HepG2 (cell line): ENCODE measurements around the gene TMEM134. TPM values are rescaled to one million over a fixed set of nuclear protein-coding genes. Genes with fewer than 3 reads are reported as not detected.

Experiments used
- ATF6 ChIP-seq: sonication (generic); formaldehyde crosslinking; conservative IDR thresholded peaks from 2 replicates; pipeline ENCODE4 v1.4.0; 2020; ENCODE audit warnings: missing genetic modification reagents
- DR1 ChIP-seq: sonication (generic); formaldehyde crosslinking; IDR thresholded peaks from 2 replicates; pipeline ENCODE4 v1.8.0; 2021; ENCODE audit warnings: mild to moderate bottlenecking, missing genetic modification reagents, inconsistent platforms
- EP300 ChIP-seq, 3 experiments: sonication (generic) in 1 of 3; formaldehyde crosslinking in 1 of 3; IDR thresholded peaks; 2 replicates each; pipeline versions ENCODE4 v1.5.1 to v1.6.1; 2011 to 2020; ENCODE audit warnings: low read depth in 2 of 3, low read length in 2 of 3, borderline replicate concordance in 1 of 3, improper control_type of control experiment in 1 of 3, mild to moderate bottlenecking in 1 of 3, missing genetic modification reagents in 1 of 3, moderate library complexity in 1 of 3
- ETS1 ChIP-seq: sonication (generic); formaldehyde crosslinking; IDR thresholded peaks from 2 replicates; pipeline ENCODE4 v1.4.0; 2020; ENCODE audit warnings: missing genetic modification reagents
- HBP1 ChIP-seq: IDR thresholded peaks from 2 replicates; pipeline ENCODE4 v1.6.1; 2016; ENCODE audit warnings: low read depth, control low read depth
- ISX ChIP-seq: sonication (generic); formaldehyde crosslinking; conservative IDR thresholded peaks from 2 replicates; pipeline ENCODE4 v1.5.0; 2020; ENCODE audit warnings: missing genetic modification reagents
- MAFF ChIP-seq: IDR thresholded peaks from 2 replicates; pipeline ENCODE4 v1.6.1; 2011; ENCODE audit warnings: low read depth, low read length, improper control_type of control experiment
- MEIS1 ChIP-seq: sonication (generic); formaldehyde crosslinking; IDR thresholded peaks from 2 replicates; pipeline ENCODE4 v1.9.0; 2021; ENCODE audit warnings: mild to moderate bottlenecking, missing genetic modification reagents, moderate library complexity, borderline replicate concordance
- MIER3 ChIP-seq: IDR thresholded peaks from 2 replicates; pipeline ENCODE4 v1.6.1; 2016; ENCODE audit warnings: missing compliant biosample characterization, borderline replicate concordance
- SKI ChIP-seq: fragments of 450-650 bp; IDR thresholded peaks from one replicate; pipeline ENCODE4 v1.6.1; 2018; ENCODE audit warnings: mild to moderate bottlenecking; ENCODE audit not compliant: partially characterized antibody
- ZFX ChIP-seq: sonication (generic); formaldehyde crosslinking; IDR thresholded peaks from 2 replicates; pipeline ENCODE4 v1.4.0; 2020; ENCODE audit warnings: mild to moderate bottlenecking, low read depth, missing genetic modification reagents, moderate library complexity
- ZNF326 ChIP-seq: sonication (generic); formaldehyde crosslinking; IDR thresholded peaks from 2 replicates; pipeline ENCODE4 v1.4.0; 2020; ENCODE audit warnings: missing genetic modification reagents, borderline replicate concordance
- ZNF468 ChIP-seq: sonication (generic); formaldehyde crosslinking; IDR thresholded peaks from 2 replicates; pipeline ENCODE4 v1.8.0; 2022; ENCODE audit warnings: mild to moderate bottlenecking, moderate library complexity, missing genetic modification reagents
- ZNF496 ChIP-seq: sonication (generic); formaldehyde crosslinking; IDR thresholded peaks from 2 replicates; pipeline ENCODE4 v1.8.1; 2023; ENCODE audit warnings: mild to moderate bottlenecking, moderate library complexity, missing genetic modification reagents; ENCODE audit not compliant: insufficient replicate concordance
- ZNF589 ChIP-seq: sonication (generic); formaldehyde crosslinking; conservative IDR thresholded peaks from 2 replicates; pipeline ENCODE4 v1.8.0; 2022; ENCODE audit warnings: mild to moderate bottlenecking, moderate library complexity, missing genetic modification reagents
- ZSCAN21 ChIP-seq: sonication (generic); formaldehyde crosslinking; IDR thresholded peaks from 2 replicates; pipeline ENCODE4 v1.8.0; 2022; ENCODE audit warnings: mild to moderate bottlenecking, missing genetic modification reagents, moderate library complexity, borderline replicate concordance
- polyA plus RNA-seq, 8 experiments: library from polyadenylated mRNA; depleted of rRNA in 3 of 8; stranded (reverse) in 7 of 8; unstranded in 1 of 8; fragments of >200 nt; fragmentation: Illumina TruSeq in 4 of 8; extraction: Trizol in 4 of 8; gene quantifications; 2 replicates each; pipeline versions ENCODE4 v1.2.1 to v1.2.3, GENCODE V29; 2011 to 2016; ENCODE audit warnings: low read depth in 4 of 8, missing spikeins in 1 of 8, mixed read lengths in 1 of 8; ENCODE audit not compliant: insufficient read depth in 1 of 8
- total RNA-seq, 5 experiments: library from RNA; depleted of rRNA; stranded (reverse); fragments of >200 nt; fragmentation: Illumina TruSeq; extraction: Trizol; gene quantifications; 2 replicates each; pipeline ENCODE4 v1.2.3, GENCODE V29; 2016; ENCODE audit warnings: low read depth in 1 of 5
- TF ChIP-seq, protein P1 (sequence below): sonication (generic); formaldehyde crosslinking; IDR thresholded peaks from 2 replicates; pipeline ENCODE4 v1.5.0; 2020; ENCODE audit warnings: missing genetic modification reagents
- TF ChIP-seq, protein P2 (sequence below): sonication (generic); formaldehyde crosslinking; IDR thresholded peaks from 2 replicates; pipeline ENCODE4 v1.5.0; 2020; ENCODE audit warnings: mild to moderate bottlenecking, missing genetic modification reagents

TMEM134 gene
- total and polyA plus RNA-seq, 2 of the 13 experiments (the other 11 are each of a cell fraction or from before 2014, with no cell fraction given) = 6.9 to 26.9 TPM

- TF ChIP-seq, protein P1, sequence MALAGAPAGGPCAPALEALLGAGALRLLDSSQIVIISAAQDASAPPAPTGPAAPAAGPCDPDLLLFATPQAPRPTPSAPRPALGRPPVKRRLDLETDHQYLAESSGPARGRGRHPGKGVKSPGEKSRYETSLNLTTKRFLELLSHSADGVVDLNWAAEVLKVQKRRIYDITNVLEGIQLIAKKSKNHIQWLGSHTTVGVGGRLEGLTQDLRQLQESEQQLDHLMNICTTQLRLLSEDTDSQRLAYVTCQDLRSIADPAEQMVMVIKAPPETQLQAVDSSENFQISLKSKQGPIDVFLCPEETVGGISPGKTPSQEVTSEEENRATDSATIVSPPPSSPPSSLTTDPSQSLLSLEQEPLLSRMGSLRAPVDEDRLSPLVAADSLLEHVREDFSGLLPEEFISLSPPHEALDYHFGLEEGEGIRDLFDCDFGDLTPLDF (CRISPR knock-in tag) = peak; percentile 43; the same call in 1 of the 2 replicates
- TF ChIP-seq ZNF589 (CRISPR knock-in tag) (no peak), ISX (CRISPR knock-in tag) (no peak), ZNF326 (CRISPR knock-in tag) (no peak), ATF6 (no peak), MAFF (no peak), DR1 (CRISPR knock-in tag) (no peak; the same call in 1 of the 2 replicates), MIER3 (CRISPR knock-in tag) (peak; percentile 40; the same call in 1 of the 2 replicates), ZSCAN21 (CRISPR knock-in tag) (peak; percentile 28; the same call in 1 of the 2 replicates), ETS1 (CRISPR knock-in tag) (no peak), SKI (peak; percentile 71), MEIS1 (CRISPR knock-in tag) (peak; percentile 78; the same call in 1 of the 2 replicates), ZFX (CRISPR knock-in tag) (peak; percentile 82), EP300 (IDR thresholded peaks at IDR 0.05; ENCODE audit: low read depth in 2 of 2, low read length in 2 of 2) (peak in 1 of 2 experiments; percentile 26; a peak in 2 of 4 replicates), EP300 (CRISPR knock-in tag; IDR thresholded peaks at IDR 0.05; ENCODE audit: borderline replicate concordance) (no peak), ZNF468 (no peak), ZNF496 (CRISPR knock-in tag) (no peak), HBP1 (CRISPR knock-in tag) (no peak)
- TF ChIP-seq, protein P2, sequence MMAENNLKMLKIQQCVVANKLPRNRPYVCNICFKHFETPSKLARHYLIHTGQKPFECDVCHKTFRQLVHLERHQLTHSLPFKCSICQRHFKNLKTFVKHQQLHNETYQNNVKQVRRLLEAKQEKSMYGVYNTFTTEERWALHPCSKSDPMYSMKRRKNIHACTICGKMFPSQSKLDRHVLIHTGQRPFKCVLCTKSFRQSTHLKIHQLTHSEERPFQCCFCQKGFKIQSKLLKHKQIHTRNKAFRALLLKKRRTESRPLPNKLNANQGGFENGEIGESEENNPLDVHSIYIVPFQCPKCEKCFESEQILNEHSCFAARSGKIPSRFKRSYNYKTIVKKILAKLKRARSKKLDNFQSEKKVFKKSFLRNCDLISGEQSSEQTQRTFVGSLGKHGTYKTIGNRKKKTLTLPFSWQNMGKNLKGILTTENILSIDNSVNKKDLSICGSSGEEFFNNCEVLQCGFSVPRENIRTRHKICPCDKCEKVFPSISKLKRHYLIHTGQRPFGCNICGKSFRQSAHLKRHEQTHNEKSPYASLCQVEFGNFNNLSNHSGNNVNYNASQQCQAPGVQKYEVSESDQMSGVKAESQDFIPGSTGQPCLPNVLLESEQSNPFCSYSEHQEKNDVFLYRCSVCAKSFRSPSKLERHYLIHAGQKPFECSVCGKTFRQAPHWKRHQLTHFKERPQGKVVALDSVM = no peak
These were observed at the start of gene TMEM134 (continued) for GRCh38 chr11:67468759-67469507.
